Endothelial cell of hepatic sinusoid (primary cell): ENCODE data around the gene WDR86.

Experiments used
- in situ Hi-C: cut with HindIII; loops from 2 replicates; pipeline ENCODE4 v1.10.0; 2017; ENCODE audit warnings: low sequenced_read_pairs

Gene WDR86, protein sequence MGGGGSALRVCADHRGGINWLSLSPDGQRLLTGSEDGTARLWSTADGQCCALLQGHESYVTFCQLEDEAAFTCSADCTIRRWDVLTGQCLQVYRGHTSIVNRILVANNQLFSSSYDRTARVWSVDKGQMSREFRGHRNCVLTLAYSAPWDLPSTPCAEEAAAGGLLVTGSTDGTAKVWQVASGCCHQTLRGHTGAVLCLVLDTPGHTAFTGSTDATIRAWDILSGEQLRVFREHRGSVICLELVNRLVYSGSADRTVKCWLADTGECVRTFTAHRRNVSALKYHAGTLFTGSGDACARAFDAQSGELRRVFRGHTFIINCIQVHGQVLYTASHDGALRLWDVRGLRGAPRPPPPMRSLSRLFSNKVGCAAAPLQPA

DNA sequence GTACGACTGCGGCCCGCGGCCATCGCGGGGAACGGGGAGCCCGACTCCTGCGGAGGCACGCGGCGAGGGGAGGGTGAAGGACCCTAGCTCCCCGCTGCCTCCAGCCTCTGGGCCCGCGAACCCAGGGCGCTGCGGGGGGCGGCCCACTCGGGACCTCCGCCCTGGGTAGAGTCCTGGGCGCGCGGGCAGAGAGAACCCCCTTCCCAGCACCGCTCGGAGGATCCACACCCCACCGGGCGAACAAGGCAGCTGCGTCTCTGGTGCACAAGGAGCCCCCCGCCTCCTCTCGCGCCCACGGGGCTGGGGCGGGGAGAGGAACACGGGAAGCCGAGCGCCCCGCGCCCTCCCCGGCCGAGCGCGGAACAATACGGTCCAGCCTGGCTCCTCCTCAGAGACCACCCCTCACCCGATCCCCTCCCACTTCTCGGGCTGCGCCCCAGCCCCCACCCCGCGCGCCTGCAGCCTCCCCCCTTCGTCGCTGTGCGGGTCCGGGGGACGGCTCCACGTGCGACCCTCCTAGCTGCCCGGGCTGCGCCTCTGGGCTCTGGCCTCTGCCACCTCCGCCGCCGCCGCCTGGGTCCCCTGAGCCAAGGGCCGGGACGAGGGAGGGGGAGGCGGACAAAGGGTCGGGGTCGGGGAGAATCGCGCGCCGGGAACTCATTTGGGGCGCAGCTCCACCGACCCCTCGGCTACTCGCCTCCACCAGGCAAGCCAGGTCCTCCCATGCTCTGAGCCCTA lies at the start of gene WDR86:
Gene WDR86 (minus strand): TSS at position 372 of the 738 bp plus-strand sequence. CDS start 449 bp downstream, outside the sequence.
- in situ Hi-C loops, result loop anchor here (5.0 kb wide), 1 partner anchor 48 kb away; no protein-coding TSS in a partner anchor

DNA sequence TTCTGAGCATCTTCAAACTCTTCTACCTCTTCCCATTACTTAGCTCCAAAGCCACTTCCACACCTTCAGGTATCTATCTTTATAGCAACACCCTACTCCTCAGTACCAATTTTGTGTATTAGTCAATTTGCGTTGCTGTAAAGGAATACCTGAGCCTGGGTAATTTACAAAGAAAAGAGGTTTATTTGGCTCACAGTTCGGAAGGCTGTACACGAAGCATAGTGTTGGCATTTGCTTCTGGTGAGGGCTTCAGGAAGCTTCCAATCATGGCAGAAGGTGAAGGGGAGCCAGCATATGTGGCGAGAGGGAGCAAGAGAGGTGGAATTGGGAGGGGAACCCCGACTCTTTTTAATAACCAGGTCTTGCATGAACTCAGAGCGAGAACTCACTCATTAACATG lies 47.7 kb upstream of the WDR86 start:
- in situ Hi-C loops, result no loop called here

DNA sequence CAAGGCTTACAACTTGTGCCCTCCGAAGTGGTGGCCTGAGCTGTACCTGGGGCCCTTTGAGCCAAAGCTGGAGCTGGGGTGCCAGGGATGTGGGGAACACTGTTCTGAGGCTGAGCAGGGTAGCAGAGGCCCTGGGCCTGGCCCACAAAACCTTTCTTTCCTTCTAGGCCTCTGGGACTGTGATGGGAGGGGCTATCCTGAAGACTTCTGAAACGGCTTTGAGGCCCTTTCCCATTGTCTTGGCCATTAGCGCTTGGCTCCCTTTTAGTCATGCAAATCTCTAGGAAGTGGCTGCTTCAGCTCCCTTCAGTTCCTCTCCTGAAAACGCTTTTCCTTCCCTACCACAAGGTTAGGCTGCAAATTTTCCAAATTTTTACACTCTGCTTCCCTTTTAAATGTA lies 46.9 kb upstream of the WDR86 start:
- in situ Hi-C loops, result no loop called here

DNA sequence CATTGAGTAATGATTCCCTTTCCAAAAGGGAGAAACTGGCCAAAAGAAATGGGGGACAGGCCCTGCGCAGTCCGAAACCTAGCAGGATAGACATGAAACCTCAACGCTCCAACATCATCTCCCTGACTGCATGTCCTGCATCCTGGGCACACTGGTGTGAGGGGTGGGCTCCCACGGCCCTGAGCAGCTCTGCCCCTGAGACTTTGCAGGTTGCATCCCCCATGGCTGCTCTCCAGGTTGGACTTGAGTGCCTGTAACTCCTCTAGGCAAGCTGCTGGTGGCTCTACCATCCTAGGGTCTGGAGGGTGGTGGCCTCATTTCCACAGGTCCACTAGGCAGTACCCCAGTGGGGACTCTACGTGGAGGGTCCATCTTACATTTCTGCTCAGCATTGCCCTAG lies 46.4 kb upstream of the WDR86 start:
- in situ Hi-C loops, result no loop called here

DNA sequence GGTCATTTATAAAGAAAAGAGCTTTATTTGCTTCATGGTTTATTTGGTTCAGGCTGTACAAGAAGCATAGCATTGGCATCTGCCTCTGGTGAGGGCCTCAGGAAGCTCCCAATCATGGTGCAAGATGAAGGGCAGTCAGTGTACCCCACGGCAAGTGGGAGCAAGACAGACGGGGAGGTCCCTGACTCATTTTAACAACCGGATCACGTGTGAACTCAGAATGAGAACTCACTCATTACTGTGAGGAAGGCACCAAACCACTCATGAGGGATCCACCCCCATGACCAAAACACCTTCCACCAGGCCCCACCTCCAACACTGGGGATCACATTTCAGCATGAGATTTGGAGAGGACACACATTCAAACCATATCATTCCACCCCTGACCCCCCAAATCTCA lies 45.9 kb upstream of the WDR86 start:
- in situ Hi-C loops, result no loop called here

DNA sequence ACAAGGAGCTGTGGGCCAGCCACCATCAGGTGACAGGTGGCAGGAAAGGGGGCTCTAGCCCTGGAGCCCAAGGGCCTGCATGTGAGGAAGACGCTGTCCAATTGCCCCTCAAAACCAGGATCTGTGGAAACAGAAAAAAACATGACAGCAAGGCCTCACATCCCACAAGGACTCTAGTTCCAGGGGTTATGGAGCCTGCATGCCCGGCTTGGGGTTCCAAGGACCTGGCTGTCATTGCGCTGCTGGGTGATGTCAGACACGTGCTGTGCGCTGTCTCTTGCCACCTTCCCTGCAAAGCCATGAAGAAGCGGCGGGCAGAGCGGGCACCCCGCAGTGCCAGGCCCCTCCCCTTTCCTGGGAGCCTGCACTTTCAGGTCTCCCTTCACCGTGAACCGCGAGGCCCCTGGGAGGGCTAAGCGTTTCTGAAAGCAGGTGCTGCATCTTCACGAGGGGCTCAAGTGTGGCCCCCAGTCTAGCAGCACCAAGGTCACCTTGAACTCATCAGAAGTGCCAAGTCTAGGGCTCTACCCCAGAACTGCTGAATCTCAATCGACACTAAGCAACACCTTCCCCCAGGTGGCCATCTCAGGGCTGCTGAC lies 45.2 kb upstream of the WDR86 start:
- in situ Hi-C loops, result no loop called here

DNA sequence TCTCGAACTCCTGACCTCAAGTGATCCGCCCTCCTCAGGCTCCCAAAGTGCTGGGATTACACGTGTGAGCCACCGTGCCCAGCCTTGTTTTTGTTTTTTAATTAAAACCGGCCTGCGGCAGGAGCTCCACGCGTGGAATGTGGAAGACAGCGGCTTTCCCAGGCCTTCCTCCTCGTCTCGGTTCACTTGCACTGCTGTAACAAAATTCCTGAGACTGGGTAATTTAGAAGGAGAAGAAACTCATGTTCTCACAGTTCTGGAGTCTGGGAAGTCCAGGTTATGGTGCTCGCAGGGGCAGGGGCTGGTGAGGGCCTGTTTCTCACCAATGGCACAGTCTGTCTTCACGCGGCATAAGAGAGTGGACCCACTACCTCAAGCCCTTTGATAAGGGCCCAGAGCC lies 44.5 kb upstream of the WDR86 start:
- in situ Hi-C loops, result no loop called here

DNA sequence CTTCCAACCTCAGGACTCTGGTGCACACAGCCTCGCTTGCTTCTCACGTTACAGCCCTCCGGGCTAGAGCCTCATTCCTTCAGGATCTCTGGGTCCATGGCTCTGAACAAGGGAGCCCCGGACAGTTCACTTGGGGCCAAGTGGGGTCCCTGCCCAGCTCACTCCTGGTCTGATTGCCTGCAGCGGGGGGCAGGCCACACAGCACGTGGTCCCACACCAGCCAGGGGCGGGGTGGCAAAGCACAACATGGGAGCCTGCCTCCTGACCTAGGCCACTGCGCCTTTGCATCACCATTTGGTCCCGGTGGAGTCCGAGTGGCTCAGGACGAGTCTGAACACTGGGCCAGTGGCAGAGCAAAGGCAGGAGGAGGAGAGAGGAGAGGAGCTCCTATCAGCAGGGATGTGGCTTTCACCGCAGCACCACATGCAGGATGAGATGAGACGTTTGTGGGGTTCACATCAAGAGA lies 43.5 kb upstream of the WDR86 start:
- in situ Hi-C loops, result no loop called here

DNA sequence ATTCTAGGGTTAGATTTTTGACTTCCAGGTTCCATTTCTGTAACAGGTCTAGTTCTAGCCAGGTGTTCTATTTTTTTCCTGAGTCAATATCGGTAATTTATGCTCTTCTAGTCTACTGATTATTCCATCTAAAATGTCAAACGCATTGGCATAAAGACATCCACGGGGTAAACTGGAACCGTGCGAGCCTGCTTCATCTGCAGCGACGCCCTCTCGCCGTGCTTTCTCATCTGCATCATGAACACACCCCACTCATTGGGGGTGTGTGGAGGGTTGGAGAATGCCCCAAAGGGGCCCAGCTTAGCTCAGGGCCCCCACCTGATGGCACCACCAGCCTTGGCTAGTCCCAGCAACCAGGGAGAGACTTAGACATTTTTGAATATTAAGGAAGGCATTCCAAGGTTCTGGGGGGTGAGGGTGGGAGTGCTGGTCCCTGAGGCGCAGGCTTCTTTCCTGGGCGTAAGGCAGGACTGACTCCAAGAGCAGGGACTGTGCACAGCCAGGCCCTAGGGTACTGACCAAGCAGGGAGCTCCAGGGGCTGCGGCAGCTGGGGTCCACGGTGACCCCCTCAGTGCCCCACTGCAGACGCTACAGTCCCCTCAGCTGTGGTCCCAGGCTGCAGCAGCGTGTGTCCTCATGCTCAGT lies 43.0 kb upstream of the WDR86 start:
- in situ Hi-C loops, result no loop called here

DNA sequence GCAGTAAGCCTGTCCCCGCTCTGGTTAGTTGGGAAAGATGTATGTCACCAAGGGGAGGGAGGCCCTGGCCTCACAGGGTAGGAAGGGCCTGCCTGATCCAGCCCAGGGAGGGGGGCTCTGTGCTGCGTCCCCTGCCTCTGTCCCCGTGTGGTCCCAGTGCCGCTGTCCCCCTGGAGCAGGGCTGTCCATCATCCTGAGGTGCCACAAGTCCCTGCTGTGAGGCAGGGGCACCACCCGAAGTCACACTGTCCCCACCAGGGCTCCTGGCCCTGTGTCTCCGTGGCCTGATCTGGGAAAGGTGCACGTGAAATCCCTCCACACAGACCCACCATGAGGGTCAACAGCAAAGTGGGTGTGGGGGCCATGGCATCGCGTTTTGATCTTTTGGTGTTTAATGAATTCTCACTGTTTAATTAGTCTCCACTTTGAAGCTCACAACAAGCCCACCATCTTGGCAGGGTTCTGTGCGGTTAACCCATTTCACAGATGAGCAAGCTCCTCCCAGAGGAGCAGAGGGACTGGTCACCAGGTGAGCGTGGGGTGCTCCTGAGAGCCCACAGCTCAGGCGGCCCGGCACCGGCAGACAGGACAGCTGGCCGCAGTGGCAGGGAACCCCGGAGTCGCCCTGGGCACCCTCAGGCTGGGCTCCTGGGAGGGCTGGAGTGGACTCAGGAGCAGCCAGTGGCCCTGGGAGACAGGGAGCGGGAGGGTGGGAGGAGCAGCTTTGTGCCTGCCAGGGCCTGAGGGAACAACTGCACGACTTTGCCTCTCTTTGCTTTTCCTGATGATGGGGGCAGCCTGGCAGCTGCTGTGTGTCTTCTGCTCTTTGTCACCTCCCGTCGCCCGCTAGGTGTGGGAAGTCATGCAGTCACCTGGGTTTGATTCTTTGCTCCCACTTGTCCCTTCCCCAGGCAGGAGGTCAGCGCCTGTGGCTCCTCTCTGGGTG lies 42.1 kb upstream of the WDR86 start:
- in situ Hi-C loops, result no loop called here

DNA sequence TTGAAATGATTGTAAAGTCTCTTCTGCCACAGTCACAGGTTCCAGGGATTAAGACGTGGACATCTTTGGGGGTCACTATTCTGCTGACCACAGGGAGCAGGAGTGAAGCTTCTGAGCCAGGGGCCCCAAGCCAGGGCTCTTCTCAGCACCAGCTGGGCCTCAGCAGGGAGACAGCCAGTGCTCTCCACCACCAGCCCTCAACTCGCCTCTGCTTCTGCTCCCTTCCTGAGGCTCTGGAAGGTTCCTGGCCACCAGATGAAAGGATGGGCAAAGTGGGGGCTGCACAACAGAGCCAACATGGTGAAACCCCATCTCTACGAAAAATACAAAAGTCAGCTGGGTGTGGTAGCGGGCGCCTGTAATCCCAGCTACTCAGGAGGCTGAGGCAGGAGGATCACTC lies 41.3 kb upstream of the WDR86 start:
- in situ Hi-C loops, result no loop called here

DNA sequence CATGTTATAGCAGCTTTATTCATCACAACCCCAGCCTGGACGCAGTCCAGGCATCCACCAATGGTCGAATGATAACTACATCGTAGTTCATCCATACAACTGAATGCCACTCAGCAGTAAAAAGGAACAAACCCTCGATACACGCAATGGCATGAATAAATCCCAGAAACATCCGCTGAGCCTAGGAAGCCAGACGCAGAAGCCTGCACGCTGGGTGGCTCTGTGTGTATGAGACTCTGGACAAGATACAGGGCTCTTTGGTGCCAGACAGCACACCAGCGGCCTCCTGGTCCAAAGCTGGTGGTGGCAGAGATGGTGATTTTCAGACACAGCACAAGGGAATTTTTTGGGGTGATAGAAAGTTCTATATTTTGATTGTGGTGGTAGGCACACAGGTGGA lies 40.2 kb upstream of the WDR86 start:
- in situ Hi-C loops, result no loop called here

DNA sequence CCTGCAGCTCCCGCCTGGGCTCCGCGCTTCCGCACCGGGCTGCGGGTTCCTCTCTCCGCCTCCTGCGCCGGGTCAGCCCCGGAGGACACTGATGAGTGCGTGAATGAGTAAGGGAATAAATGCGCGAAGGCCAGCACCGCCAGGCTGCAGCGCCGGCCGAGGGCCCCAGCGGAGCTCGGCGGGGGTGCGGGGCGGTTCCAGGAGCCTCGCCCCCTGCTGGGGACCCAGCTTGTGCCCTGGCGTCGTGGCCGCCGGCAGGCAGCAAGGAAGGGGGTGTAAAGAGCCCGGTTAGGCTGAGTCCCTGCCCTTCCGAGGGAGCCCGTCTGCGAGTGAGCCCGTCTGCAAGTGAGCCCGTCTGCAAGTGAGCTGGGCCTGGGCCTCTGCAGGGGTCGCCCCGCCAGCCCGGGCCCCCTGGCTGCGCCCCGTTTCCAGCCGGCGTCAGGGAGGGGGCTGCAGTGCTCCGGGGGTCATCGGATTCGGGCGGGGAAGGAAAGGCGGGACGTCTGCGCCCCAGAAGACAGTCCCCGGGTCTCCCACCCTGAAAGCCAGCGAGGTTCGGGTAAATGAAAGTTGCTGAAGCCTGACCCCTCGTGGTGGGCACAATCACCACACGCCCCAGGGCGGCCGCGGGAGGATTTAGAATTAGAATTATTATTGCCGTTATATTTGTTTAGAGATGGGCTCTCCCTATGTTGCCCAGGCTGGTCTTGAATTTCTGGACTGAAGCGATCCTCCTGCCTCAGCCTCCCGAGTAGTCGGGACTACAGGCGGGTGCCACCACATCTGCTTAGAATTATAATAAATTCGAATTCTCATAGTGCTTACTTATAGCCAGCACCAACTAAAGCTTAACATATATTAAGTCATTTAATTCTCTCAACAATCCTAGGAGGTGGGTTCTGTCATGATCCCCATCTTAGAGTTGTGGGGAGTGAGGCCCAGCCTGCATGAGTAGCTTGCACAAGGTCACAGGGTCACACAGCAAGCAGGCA lies 38.7 kb upstream of the WDR86 start:
- in situ Hi-C loops, result no loop called here

DNA sequence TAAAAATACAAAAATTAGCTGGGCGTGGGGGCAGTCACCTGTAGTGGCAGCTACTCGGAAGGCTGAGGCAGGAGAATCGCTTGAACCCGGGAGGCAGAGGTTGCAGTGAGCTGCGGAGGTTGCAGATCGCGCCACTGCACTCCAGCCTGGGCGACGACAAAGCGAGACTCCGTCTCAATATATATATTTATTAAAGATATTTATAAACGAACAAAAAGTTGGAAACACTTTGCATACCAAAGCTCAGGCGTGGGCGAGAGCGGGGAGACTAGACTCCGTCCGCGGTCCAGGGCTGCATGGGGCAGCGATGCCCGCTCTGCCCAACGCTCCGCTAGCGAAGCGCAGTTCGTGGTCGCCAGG lies 38.0 kb upstream of the WDR86 start:
- in situ Hi-C loops, result no loop called here

DNA sequence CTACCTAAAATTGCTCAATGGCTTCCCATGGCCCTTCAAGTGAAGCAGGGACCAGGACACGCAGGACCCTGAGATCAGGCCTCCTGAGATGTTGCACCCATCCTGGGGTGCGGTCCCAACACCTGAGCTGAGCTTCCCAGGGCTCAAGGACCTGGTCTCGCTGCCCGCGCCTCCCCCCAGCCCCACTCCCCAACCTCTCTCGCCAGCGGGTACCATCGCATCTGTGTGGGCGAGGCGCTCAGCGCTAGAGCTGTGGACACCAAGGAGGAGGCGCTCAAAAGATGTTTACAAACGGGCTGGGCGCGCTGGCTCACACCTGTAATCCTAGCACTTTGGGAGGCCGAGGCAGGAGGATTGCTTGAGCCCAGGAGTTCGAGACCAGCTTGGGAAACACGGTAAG lies 37.5 kb upstream of the WDR86 start:
- in situ Hi-C loops, result no loop called here

DNA sequence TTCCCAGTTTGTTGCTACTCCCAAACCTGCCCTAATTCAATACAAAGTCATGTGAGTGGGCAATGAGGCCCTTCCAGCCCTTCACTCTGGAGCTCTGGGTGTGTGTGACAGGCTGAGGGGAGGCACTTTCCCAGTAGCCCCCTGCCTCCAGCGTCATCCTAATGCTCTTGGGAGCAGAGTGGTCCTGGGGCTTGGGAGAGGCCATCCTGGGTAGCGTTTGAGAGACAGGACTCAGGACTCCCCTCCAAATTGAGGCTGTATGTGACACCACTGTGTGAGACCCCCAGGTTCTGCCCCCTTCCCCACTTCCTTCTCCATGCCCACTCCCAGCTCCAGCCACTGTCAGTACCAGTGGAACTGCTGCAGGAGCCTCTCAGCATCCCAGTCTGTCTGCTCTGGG lies 36.6 kb upstream of the WDR86 start:
- in situ Hi-C loops, result no loop called here

DNA sequence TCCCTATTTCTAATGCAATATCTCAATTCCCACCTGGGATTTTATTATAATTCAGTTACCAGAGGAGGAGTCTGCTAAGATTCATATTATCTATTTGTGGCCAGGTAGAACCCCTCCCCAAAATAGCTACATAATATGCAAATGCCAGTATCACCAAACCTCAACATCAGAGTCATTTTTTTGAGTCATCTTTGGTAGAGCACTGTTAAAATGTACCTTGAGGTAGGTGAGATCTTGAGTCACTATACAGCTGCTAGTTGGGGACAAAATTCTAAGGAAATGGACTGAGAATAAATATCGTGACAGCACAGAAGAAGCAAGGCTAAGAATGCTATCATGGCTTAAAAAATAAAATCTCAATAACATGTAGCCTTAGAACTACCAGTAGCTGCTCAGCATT lies 34.8 kb upstream of the WDR86 start:
- in situ Hi-C loops, result loop anchor here (5.0 kb wide), 1 partner anchor 77 kb away; no protein-coding TSS in a partner anchor

DNA sequence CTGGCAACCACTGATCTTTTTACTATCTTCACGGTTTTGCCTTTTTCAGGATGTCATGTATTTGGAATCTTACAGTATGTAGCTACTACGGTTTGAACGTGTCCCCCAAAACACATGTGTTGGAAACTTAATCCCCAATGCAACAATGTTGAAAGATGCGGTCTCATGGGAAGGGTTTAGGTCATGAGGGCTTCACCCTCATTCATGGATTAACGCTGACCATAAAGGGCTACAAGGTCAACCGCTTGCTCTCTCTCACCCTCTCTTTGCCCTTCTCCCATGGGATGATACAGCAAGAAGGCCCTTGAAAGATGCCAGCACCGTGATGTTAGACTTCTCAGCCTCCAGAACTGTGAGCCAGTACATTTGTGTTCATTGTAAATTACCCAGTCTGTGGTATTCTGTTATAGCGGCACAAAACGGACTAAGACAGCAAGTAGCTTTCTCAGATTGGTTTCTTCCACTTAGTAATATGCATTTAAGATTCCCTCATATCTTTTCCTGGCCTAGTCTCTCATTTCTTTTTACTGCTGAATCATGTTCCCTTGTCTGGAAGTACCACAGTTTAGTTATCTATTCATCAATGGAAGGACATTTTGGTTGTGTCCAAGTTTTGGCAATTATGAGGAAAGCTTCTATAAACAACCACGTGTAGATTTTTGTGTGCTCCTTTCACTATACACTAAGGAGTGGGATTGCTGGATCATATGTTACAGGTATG lies 33.1 kb upstream of the WDR86 start:
- in situ Hi-C loops, result loop anchor here (5.0 kb wide), 1 partner anchor 76 kb away; no protein-coding TSS in a partner anchor
